Small intestine (tissue), 16 donors: Measurements from ENCODE around the gene AFF3. TPM values are rescaled to one million over a fixed set of nuclear protein-coding genes. Genes with fewer than 3 reads are reported as not detected.

Experiments
- DNase-seq, 2 donors: peaks; one replicate each; pipeline versions ENCODE4 v3.0.0 to v3.0.0-alpha.2; 2013
- FAIRE-seq: peaks from 2 replicates; lab custom pipeline; 2012; peaks lifted over from hg19 to GRCh38; lab: Jason Lieb, UNC
- H3K27ac ChIP-seq, 3 donors: one replicate each; pipeline ENCODE4 v1.5.1; 2013; ENCODE audit warnings: low read length in 2 of 3, mild to moderate bottlenecking in 2 of 3, control low read depth in 1 of 3, inconsistent platforms in 1 of 3, low read depth in 1 of 3, moderate library complexity in 1 of 3
- H3K27me3 ChIP-seq, 3 donors: one replicate each; pipeline ENCODE4 v1.6.1; 2013; ENCODE audit warnings: low read length in 3 of 3, inconsistent platforms in 1 of 3; ENCODE audit not compliant: control insufficient read depth in 3 of 3, insufficient read depth in 3 of 3
- H3K36me3 ChIP-seq, 3 donors: one replicate each; pipeline ENCODE4 v1.6.1; 2013; ENCODE audit warnings: low read length in 3 of 3, inconsistent platforms in 1 of 3, low read depth in 1 of 3, mild to moderate bottlenecking in 1 of 3, moderate library complexity in 1 of 3; ENCODE audit not compliant: control insufficient read depth in 3 of 3, insufficient read depth in 2 of 3
- H3K4me1 ChIP-seq, 3 donors: one replicate each; pipeline ENCODE4 v1.6.1; 2013; ENCODE audit warnings: low read length in 2 of 3, inconsistent platforms in 1 of 3, low read depth in 1 of 3, mild to moderate bottlenecking in 1 of 3, moderate library complexity in 1 of 3; ENCODE audit not compliant: control insufficient read depth in 3 of 3, insufficient read depth in 2 of 3
- H3K4me3 ChIP-seq, 3 donors: one replicate each; pipeline ENCODE4 v1.5.1; 2013; ENCODE audit warnings: low read length in 3 of 3, control low read depth in 1 of 3, inconsistent platforms in 1 of 3, low read depth in 1 of 3, mild to moderate bottlenecking in 1 of 3, moderate library complexity in 1 of 3
- H3K9me3 ChIP-seq, 2 donors: one replicate each; pipeline ENCODE4 v1.6.1; 2013; ENCODE audit warnings: low read depth in 1 of 2, low read length in 1 of 2; ENCODE audit not compliant: control insufficient read depth in 2 of 2, insufficient read depth in 1 of 2
- WGBS, 3 donors: extraction: QIAGEN DNeasy Blood & Tissue Kit; methylation state at CpG; one replicate each; pipeline ENCODE4 v1.1.7; 2013; 5-methylcytosine and 5-hydroxymethylcytosine counted together
- long read RNA-seq, 10 donors: transcript quantifications; one replicate each; lab custom pipeline, GENCODE V29; 2026
- polyA plus RNA-seq, 4 donors: library from polyadenylated mRNA; stranded (reverse) in 3 of 4; unstranded in 1 of 4; fragments of 200-250 nt in 3 of 4; fragments of 120-200 nt in 1 of 4; gene quantifications; one replicate each; pipeline versions ENCODE4 v1.2.1 to v1.2.3, GENCODE V29; 2013
- donor health status: healthy with polysubstance abuse.
- donor health status: control.
- donor health status: control.
- donor health status: Bipolar disorder and iron deficiency.
- donor health status: healthy.

AFF3 gene, protein sequence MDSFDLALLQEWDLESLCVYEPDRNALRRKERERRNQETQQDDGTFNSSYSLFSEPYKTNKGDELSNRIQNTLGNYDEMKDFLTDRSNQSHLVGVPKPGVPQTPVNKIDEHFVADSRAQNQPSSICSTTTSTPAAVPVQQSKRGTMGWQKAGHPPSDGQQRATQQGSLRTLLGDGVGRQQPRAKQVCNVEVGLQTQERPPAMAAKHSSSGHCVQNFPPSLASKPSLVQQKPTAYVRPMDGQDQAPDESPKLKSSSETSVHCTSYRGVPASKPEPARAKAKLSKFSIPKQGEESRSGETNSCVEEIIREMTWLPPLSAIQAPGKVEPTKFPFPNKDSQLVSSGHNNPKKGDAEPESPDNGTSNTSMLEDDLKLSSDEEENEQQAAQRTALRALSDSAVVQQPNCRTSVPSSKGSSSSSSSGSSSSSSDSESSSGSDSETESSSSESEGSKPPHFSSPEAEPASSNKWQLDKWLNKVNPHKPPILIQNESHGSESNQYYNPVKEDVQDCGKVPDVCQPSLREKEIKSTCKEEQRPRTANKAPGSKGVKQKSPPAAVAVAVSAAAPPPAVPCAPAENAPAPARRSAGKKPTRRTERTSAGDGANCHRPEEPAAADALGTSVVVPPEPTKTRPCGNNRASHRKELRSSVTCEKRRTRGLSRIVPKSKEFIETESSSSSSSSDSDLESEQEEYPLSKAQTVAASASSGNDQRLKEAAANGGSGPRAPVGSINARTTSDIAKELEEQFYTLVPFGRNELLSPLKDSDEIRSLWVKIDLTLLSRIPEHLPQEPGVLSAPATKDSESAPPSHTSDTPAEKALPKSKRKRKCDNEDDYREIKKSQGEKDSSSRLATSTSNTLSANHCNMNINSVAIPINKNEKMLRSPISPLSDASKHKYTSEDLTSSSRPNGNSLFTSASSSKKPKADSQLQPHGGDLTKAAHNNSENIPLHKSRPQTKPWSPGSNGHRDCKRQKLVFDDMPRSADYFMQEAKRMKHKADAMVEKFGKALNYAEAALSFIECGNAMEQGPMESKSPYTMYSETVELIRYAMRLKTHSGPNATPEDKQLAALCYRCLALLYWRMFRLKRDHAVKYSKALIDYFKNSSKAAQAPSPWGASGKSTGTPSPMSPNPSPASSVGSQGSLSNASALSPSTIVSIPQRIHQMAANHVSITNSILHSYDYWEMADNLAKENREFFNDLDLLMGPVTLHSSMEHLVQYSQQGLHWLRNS (N-terminal part only)
- polyA plus RNA-seq, result 1 to 10 TPM in 1 of 4 donors, under 1 TPM in 2, not detected in 1; 0.27 to 3.2 (median 0.92) TPM
- long read RNA-seq, donor 1, result 0 reads
- long read RNA-seq, donor 2, result 0 reads
- long read RNA-seq, donor 3, partial matches to known transcripts, result 0 of 1 reads
- long read RNA-seq, donor 3, other reads (novel, unspliced or antisense), result 0 of 1 reads
- long read RNA-seq, donor 4, result 0 reads
- long read RNA-seq, donor 5, result 0 reads
- long read RNA-seq, donor 6, result 0 reads
- long read RNA-seq, donor 7, result 0 reads
- long read RNA-seq, donor 8, result 0 reads
- long read RNA-seq, donor 9, result 0 reads
- long read RNA-seq, donor 10, result 0 reads

DNA sequence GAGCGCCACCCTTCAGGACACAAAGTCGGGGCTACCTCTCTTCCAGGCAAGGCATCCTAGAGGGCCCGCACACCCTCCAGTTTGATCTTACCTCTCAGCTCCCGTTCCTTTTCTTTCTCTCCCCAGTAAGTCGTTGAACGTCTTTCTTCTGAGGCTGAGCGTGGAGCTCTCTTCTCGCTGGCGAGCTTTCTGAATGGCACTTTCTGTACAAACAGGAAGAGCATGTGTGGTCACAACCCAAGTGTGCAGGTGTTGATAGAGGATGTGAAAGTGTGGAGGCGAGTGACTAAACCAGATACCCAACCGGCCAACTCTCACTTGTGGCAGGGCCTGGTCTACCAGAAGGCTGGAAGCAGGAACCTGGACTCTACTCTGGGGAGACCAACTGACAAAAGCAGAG, at the start of gene AFF3:
AFF3 (minus strand) TSS at position 198 of the 400 bp plus-strand sequence. CDS start 38,136 bp downstream, outside the sequence.
- H3K4me1 ChIP-seq, result no peaks in the 10 kb centered on the region
- DNase-seq, result peak in 1 of 2 donors; percentile 6
- H3K4me3 ChIP-seq, result peak within 1 kb of the TSS in 1 of 3 donors; percentile 32
- no peaks in the 10 kb centered on the region for H3K9me3 ChIP-seq
- peak within 1 kb of the TSS in 1 of 3 donors; percentile 41 for H3K27ac ChIP-seq
- no peak for FAIRE-seq
- no peaks in the 10 kb centered on the region for H3K27me3 ChIP-seq
- 69 to 81% (median 80%) methylated on average over 11 of the region's 11 CpGs for WGBS, 3 donors
- H3K36me3 ChIP-seq, result no peaks in the 10 kb centered on the region

DNA sequence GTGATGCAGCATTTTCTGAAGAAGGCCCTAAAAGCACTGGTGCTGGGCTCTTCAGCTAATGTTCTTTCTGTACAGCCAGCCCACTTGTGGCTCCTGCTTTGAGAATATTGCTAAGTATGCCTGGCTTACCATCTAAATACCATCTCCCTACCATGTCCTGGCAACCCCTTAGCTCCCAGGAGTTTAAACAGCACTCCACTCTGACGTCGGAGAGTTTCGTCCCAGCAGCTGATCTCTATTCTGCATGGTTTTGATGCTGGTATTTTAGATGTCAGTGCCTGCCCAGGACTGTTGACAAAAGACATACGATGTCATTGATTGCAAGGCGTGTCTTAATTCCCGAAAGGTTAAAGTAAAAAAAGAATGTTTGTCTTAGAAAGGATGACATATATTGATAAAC, 47.0 kb upstream of the AFF3 start:
- no peaks in the 10 kb centered on the region for H3K27me3 ChIP-seq
- H3K36me3 ChIP-seq, result no peaks in the 10 kb centered on the region
- peaks cover 0 to 19% (median 0%) of the 10 kb centered on the region in 3 donors for H3K4me1 ChIP-seq
- H3K4me3 ChIP-seq, result no peak overlapping the region
- WGBS, 3 donors, result 75 to 84% (median 76%) methylated on average over 6 of the region's 6 CpGs
- H3K9me3 ChIP-seq, result peaks cover 0 to 16% of the 10 kb centered on the region in 2 donors
- H3K27ac ChIP-seq, result no peak overlapping the region
- DNase-seq, result no peak
- no peak for FAIRE-seq

DNA sequence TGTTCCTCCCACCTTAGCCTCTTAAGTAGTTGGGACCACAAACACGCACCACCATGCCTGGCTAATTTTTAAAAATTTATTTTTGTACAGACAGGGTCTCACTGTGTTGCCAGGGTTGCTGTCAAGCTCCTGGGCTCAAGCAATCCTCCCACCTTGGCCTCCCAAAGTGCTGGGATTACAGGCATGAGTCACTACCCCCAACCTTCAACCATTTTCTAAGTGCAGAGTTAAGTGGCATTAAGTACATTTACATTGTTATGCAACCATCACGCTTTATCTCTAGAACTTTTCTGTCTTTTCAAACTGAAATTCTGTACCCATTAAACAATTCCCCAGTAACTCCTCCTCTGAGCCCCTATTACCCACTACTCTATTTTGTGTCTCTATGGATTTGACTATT, 45.9 kb upstream of the AFF3 start:
- H3K9me3 ChIP-seq, result peaks cover 0 to 16% of the 10 kb centered on the region in 2 donors
- DNase-seq (no peak), FAIRE-seq (no peak)
- no peak overlapping the region for H3K27ac ChIP-seq
- 88 to 95% (median 93%) methylated on average over 2 of the region's 2 CpGs for WGBS, 3 donors
- H3K36me3 ChIP-seq, result no peaks in the 10 kb centered on the region
- peaks cover 0 to 9% (median 0%) of the 10 kb centered on the region in 3 donors for H3K4me1 ChIP-seq
- H3K27me3 ChIP-seq, result no peaks in the 10 kb centered on the region
- no peak overlapping the region for H3K4me3 ChIP-seq

DNA sequence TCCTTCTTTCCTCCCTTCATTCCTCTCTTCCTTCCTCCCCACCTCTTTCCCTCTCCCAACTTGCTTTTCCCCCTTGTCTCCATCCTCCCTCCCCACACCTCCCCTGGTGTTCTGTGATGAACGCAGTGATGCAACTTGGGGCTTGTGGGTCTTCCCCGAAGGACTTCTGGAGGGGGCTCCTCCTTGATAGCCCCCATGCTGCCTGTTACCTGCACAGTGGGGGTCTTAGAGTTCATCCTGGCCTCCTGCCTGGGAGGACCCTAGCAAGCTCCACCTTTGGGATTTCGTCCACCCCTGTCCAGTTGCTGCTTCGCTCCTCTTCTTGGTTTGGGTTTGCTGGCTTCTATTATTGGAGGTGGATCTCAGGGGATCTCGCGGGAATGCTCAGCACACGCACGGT, 43.7 kb upstream of the AFF3 start:
- H3K9me3 ChIP-seq, result no peaks in the 10 kb centered on the region
- no peaks in the 10 kb centered on the region for H3K4me1 ChIP-seq
- no peaks in the 10 kb centered on the region for H3K27me3 ChIP-seq
- WGBS, 3 donors, result 89 to 93% (median 91%) methylated on average over 8 of the region's 8 CpGs
- no peak overlapping the region for H3K4me3 ChIP-seq
- no peaks in the 10 kb centered on the region for H3K36me3 ChIP-seq
- H3K27ac ChIP-seq, result no peak overlapping the region
- FAIRE-seq, result no peak
- no peak for DNase-seq

DNA sequence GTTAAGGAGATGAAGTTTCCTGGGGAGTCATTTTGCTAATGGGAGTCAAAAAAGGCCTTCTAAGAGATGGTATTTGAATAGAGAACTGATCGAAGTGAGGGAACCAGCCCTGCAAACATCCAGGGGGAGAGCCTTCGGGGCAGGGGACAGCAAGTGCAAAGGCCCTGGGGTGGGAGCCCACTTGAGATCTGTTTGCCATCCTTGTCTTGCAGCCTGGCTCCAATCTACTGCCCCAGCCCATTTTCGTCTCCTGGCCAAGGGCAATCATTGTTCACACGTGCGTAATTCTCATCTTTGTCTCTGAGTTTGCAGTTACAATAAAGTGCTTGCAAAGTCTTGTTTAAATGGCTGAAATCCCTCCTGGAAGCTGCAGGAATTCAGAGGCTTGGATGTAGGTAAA, 43.1 kb upstream of the AFF3 start:
- Histone ChIP-seq H3K9me3 (no peaks in the 10 kb centered on the region), H3K27ac (no peak overlapping the region), H3K36me3 (no peaks in the 10 kb centered on the region), H3K4me1 (no peaks in the 10 kb centered on the region), H3K4me3 (no peak overlapping the region), H3K27me3 (no peaks in the 10 kb centered on the region)
- DNase-seq (no peak), FAIRE-seq (no peak)
- WGBS, 3 donors, result 84 to 94% (median 84%) methylated on average over 5 of the region's 5 CpGs

DNA sequence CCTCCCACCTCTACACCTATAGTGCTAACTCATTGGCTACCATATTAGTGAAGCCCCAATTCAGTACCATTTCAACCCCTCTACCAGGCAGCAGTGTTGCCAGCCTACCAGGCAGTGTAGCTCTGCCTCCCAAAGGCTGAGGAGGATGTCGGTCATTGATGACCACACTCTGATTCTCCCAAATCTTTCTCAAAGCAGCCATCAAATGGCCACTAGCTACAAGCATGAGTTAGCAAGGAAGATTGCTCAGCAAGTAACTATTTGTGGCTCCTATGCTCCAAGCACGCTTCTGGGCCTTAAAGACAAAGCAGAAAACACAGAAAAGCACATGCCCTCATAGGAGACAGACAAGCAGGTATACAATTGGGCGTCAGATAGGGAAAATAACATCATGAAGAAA, 42.7 kb upstream of the AFF3 start:
- 88 to 93% (median 90%) methylated on average over 3 of the region's 3 CpGs for whole genome bisulfite sequencing, 3 donors
- no peak for DNase-seq
- FAIRE-seq, result no peak

DNA sequence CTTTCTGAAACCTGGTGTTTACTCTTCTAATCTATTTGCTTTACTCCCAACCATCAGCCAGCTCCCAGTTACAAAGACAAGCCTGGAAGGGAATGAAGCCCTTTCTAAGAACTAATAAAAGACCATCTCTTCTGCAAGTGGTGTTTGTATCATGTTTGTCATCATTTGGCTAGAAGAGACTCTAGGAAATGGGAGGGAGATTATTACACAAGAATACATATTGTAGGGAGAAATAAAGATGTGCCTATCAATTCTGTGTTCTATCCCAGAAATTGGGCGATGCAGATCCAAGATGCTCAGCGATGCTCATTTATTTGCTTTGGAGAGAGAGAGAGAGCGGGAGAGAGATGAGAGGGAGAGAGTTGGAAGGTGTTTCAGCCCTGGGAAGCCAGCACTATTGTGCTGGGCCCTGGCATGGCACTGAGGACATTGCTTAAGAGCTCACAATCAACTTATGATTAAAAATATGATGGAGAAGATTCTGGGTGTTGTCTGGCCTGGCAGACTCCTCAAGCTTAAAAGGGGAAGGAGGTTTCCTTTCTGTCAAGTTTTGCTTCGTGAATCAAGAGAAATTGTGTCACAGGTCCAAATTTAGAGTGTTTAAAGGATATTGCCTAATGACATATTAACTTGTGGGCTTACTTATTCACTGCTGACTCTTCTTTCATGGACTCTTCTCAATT, 41.8 kb upstream of the AFF3 start:
- Histone ChIP-seq H3K27me3 (no peaks in the 10 kb centered on the region), H3K4me1 (no peaks in the 10 kb centered on the region), H3K9me3 (no peaks in the 10 kb centered on the region), H3K36me3 (no peaks in the 10 kb centered on the region), H3K4me3 (no peak overlapping the region), H3K27ac (no peak overlapping the region)
- no peak for FAIRE-seq
- WGBS, 3 donors, result 43 to 66% (median 46%) methylated on average over 4 of the region's 4 CpGs
- no peak for DNase-seq

More for the DNA sequence above, 42.7 kb upstream of the AFF3 start:
- H3K27me3 ChIP-seq, result no peaks in the 10 kb centered on the region
- H3K4me1 ChIP-seq, result no peaks in the 10 kb centered on the region
- H3K27ac ChIP-seq, result no peak overlapping the region
- H3K9me3 ChIP-seq, result no peaks in the 10 kb centered on the region
- H3K36me3 ChIP-seq, result no peaks in the 10 kb centered on the region
- no peak overlapping the region for H3K4me3 ChIP-seq
